CD4-positive, CD25-positive, alpha-beta regulatory T cell (primary cell): ENCODE measurements around the gene UHMK1. TPM values are rescaled to one million over a fixed set of nuclear protein-coding genes. Genes with fewer than 3 reads are reported as not detected.
"Not testable (repeated sequence)": the region's sequence is repeated elsewhere in the genome, so short reads cannot be mapped to it uniquely, and the experiment has no call there.

Experiments used
- ATAC-seq, 2 donors: fragments of 150-1000 bp; cut with Tn5 transposase; one replicate each; pipeline ENCODE4 v1.10.0; 2021; ENCODE audit warnings: low read depth in 2 of 2, moderate number of reproducible peaks in 2 of 2, moderate library complexity in 1 of 2
- DNase-seq, 3 donors: peaks; one replicate each; pipeline versions ENCODE4 v3.0.0 to v3.0.0-alpha.2; 2012 to 2022; ENCODE audit warnings: mixed read lengths in 1 of 3
- H3K27ac ChIP-seq: one replicate; pipeline ENCODE4 v1.7.0; 2013; ENCODE audit warnings: mild to moderate bottlenecking, low read length; ENCODE audit not compliant: insufficient read depth, poor library complexity, severe bottlenecking
- H3K27me3 ChIP-seq: one replicate; pipeline ENCODE4 v1.7.0; 2013; ENCODE audit warnings: low read length; ENCODE audit not compliant: control insufficient read depth, insufficient read depth
- H3K36me3 ChIP-seq: one replicate; pipeline ENCODE4 v1.7.0; 2013; ENCODE audit warnings: mild to moderate bottlenecking, low read length, moderate library complexity; ENCODE audit not compliant: control insufficient read depth, insufficient read depth
- H3K4me1 ChIP-seq: 2 replicates; pipeline ENCODE4 v1.7.0; 2013; ENCODE audit warnings: mild to moderate bottlenecking, low read length; ENCODE audit not compliant: insufficient read depth, control insufficient read depth, poor library complexity, severe bottlenecking
- H3K4me3 ChIP-seq: one replicate; pipeline ENCODE4 v1.7.0; 2013; ENCODE audit warnings: low read depth, mild to moderate bottlenecking, low read length, moderate library complexity
- H3K9me3 ChIP-seq, 2 experiments: 1 replicate in 1 of 2; 2 replicates in 1 of 2; pipeline ENCODE4 v1.7.0; 2013; ENCODE audit warnings: low read length in 2 of 2, mild to moderate bottlenecking in 1 of 2, moderate library complexity in 1 of 2; ENCODE audit not compliant: control insufficient read depth in 2 of 2
- H3K27ac Mint-ChIP-seq, 3 donors: one replicate each; pipeline ENCODE4 v1.8.0; 2020 to 2022; ENCODE audit warnings: mild to moderate bottlenecking in 3 of 3, mixed read lengths in 3 of 3, moderate library complexity in 2 of 3
- H3K27me3 Mint-ChIP-seq: one replicate; pipeline ENCODE4 v1.8.0; 2022; ENCODE audit warnings: mild to moderate bottlenecking, mixed read lengths
- H3K36me3 Mint-ChIP-seq: one replicate; pipeline ENCODE4 v1.8.0; 2020; ENCODE audit warnings: mixed read lengths
- H3K4me1 Mint-ChIP-seq, 4 donors: one replicate each; pipeline ENCODE4 v1.8.0; 2020 to 2022; ENCODE audit warnings: mixed read lengths in 4 of 4, mild to moderate bottlenecking in 1 of 4
- H3K4me3 Mint-ChIP-seq, 4 donors: one replicate each; pipeline ENCODE4 v1.8.0; 2020 to 2022; ENCODE audit warnings: mild to moderate bottlenecking in 4 of 4, mixed read lengths in 4 of 4, moderate library complexity in 3 of 4
- H3K9me3 Mint-ChIP-seq, 7 donors: one replicate each; pipeline ENCODE4 v1.8.0; 2020 to 2022; ENCODE audit warnings: mixed read lengths in 7 of 7, mild to moderate bottlenecking in 3 of 7, moderate library complexity in 2 of 7
- polyA plus RNA-seq, 4 donors: library from polyadenylated mRNA; unstranded; fragments of 300-500 nt; fragmentation: Illumina TruSeq; gene quantifications; one replicate each; pipeline ENCODE4 v1.2.3, GENCODE V29; 2021
- total RNA-seq: library from RNA; stranded (reverse); gene quantifications from one replicate; pipeline ENCODE4 v1.2.3, GENCODE V29; 2022

The UHMK1 gene, protein sequence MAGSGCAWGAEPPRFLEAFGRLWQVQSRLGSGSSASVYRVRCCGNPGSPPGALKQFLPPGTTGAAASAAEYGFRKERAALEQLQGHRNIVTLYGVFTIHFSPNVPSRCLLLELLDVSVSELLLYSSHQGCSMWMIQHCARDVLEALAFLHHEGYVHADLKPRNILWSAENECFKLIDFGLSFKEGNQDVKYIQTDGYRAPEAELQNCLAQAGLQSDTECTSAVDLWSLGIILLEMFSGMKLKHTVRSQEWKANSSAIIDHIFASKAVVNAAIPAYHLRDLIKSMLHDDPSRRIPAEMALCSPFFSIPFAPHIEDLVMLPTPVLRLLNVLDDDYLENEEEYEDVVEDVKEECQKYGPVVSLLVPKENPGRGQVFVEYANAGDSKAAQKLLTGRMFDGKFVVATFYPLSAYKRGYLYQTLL
- total RNA-seq (56.7 TPM), polyA plus RNA-seq (10 to 100 TPM; 55.8 to 60.9 (median 58.1) TPM)

DNA sequence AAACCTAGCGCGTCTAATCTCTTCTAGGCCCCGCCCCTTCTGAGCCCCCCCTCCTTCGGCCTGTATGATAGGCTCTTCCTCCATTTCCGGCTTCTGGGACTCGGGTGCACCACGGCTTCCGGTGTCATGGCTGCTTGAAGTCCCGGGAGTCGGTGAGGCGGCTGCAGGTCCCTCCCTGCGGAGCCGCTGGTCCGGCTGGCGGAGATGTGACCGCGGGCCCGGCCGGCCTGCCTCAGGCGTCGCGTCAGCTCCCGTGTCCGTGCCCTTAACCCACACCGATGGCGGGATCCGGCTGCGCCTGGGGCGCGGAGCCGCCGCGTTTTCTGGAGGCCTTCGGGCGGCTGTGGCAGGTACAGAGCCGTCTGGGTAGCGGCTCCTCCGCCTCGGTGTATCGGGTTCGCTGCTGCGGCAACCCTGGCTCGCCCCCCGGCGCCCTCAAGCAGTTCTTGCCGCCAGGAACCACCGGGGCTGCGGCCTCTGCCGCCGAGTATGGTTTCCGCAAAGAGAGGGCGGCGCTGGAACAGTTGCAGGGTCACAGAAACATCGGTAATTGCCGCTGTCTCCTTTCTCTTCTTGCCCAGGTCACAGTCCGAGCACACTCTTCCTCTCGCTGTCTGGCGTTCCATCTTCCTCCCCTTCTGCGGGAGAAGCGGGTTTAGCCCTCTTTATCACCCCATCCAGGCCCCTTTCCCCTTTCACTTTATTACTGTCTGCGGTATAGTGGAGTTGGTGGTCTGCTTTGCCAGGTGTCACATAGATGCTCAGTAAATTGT, at the start of gene UHMK1:
Gene UHMK1, plus strand, starts transcription at position 96 of the 773 bp plus-strand sequence. Its CDS starts 183 bp downstream, at position 279.
- H3K4me1 Mint-ChIP-seq = peaks cover 28 to 49% (median 36%) of the 10 kb centered on the region in 4 donors
- Histone ChIP-seq H3K27ac (peak within 1 kb of the TSS; percentile 90), H3K27me3 (no peaks in the 10 kb centered on the region), H3K36me3 (peaks cover 25% of the 10 kb centered on the region), H3K4me1 (peaks cover 28% of the 10 kb centered on the region), H3K9me3 (no peaks in the 10 kb centered on the region), H3K4me3 (peak within 1 kb of the TSS; percentile 90)
- H3K27ac Mint-ChIP-seq = peak within 1 kb of the TSS; percentile 94 to 97 (median 97)
- H3K4me3 Mint-ChIP-seq = peak within 1 kb of the TSS; percentile 91 to 97 (median 96)
- no peaks in the 10 kb centered on the region for H3K9me3 Mint-ChIP-seq
- DNase-seq (peak; percentile 89 to 96 (median 90)), ATAC-seq (peak; percentile 99)
- H3K27me3 Mint-ChIP-seq = peaks cover 4% of the 10 kb centered on the region
- H3K36me3 Mint-ChIP-seq = peaks cover 9% of the 10 kb centered on the region

DNA sequence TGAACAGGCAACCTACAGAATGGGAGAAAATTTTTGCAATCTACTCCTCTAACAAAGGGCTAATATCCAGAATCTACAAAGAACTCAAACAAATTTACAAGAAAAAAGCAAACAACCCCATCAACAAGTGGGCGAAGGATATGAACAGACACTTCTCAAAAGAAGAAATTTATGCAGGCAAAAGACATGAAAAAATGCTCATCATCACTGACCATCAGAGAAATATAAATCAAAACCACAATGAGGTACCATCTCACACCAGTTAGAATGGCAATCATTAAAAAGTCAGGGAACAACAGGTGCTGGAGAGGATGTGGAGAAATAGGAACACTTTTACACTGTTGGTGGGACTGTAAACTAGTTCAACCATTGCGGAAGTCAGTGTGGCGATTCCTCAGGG, 43.3 kb upstream of the UHMK1 start:
- not testable (repeated sequence) for H3K27me3 ChIP-seq, H3K27me3 Mint-ChIP-seq, H3K9me3 Mint-ChIP-seq, H3K9me3 ChIP-seq, DNase-seq, ATAC-seq, H3K36me3 ChIP-seq, H3K27ac ChIP-seq, H3K4me1 ChIP-seq, H3K4me3 ChIP-seq, H3K4me3 Mint-ChIP-seq, H3K36me3 Mint-ChIP-seq, H3K4me1 Mint-ChIP-seq, H3K27ac Mint-ChIP-seq

DNA sequence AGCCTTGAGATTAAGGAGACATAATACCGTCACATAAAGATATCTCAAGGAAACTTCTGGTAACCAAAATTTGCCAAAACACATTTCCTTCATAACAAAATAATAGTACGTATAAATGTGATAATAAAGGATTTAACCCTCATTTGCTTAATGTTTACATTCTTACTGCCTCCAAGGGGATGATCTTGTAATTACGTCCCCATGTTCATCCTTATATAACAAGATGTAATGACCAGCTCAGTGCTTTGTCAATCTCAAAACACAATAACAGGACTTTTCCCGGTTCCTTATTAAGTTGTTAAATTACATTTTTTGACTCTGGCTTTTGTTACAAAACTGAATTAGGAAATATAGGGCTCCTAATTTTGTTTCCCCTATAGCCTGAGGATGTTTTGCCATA, 41.3 kb upstream of the UHMK1 start:
- Mint-ChIP-seq H3K27me3 (no peaks in the 10 kb centered on the region), H3K9me3 (peaks cover 0 to 6% (median 2%) of the 10 kb centered on the region in 7 donors), H3K4me1 (no peaks in the 10 kb centered on the region), H3K36me3 (no peaks in the 10 kb centered on the region), H3K4me3 (no peak overlapping the region), H3K27ac (no peak overlapping the region)
- DNase-seq (no peak), ATAC-seq (no peak)
- Histone ChIP-seq H3K27me3 (no peaks in the 10 kb centered on the region), H3K9me3 (no peaks in the 10 kb centered on the region), H3K4me1 (no peaks in the 10 kb centered on the region), H3K27ac (no peak overlapping the region), H3K4me3 (no peak overlapping the region), H3K36me3 (no peaks in the 10 kb centered on the region)

DNA sequence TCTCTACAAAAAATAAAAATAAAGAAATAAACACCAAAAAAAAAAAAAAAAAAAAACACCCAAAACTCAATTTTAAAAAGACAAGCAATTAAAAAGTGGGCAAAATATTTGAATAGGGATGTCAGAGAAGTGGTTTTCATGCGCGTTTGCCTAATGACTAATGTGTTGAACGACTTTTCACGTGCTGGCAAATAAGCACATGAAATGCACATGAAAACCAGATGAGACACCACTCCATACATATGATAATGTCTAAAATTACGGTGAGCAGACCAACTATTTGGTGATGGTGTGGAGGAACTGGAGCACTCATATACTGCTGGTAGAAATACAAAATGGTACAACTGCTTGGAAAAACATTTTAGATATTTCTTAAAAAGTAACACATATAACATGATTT, 39.4 kb upstream of the UHMK1 start:
- H3K9me3 ChIP-seq = no peaks in the 10 kb centered on the region

DNA sequence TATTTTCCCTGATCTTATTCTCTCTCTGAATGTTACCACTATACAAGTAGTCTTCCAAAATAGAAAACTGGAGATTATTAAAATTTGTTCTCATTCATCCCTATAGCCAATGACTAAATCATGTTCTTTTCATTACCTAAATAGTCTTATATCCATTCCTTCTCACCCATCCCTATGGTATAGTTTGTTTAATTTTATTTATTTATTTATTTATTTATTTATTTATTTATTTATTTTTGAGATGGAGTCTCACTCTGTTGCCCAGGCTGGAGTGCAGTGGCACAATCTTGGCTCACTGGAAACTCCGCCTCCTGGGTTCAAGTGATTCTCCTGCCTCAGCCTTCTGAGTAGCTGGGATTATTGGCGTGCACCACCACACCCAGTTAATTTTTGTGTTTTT, 35.2 kb upstream of the UHMK1 start:
- not testable (repeated sequence) for H3K36me3 ChIP-seq, H3K4me3 Mint-ChIP-seq, H3K27me3 Mint-ChIP-seq, H3K4me1 Mint-ChIP-seq, H3K4me1 ChIP-seq, H3K27ac ChIP-seq, H3K9me3 Mint-ChIP-seq, H3K36me3 Mint-ChIP-seq, H3K27ac Mint-ChIP-seq, DNase-seq, ATAC-seq, H3K27me3 ChIP-seq, H3K9me3 ChIP-seq, H3K4me3 ChIP-seq

More for the DNA sequence above, 39.4 kb upstream of the UHMK1 start:
- H3K27me3 ChIP-seq = no peaks in the 10 kb centered on the region
- ATAC-seq = no peak
- H3K4me1 Mint-ChIP-seq = no peaks in the 10 kb centered on the region
- H3K9me3 Mint-ChIP-seq = peaks cover 0 to 6% (median 2%) of the 10 kb centered on the region in 7 donors
- no peak overlapping the region for H3K4me3 Mint-ChIP-seq
- no peaks in the 10 kb centered on the region for H3K36me3 Mint-ChIP-seq
- H3K36me3 ChIP-seq = no peaks in the 10 kb centered on the region
- H3K27ac ChIP-seq = no peak overlapping the region
- no peaks in the 10 kb centered on the region for H3K27me3 Mint-ChIP-seq
- H3K4me3 ChIP-seq = no peak overlapping the region
- H3K4me1 ChIP-seq = no peaks in the 10 kb centered on the region
- no peak overlapping the region for H3K27ac Mint-ChIP-seq
- no peak for DNase-seq

DNA sequence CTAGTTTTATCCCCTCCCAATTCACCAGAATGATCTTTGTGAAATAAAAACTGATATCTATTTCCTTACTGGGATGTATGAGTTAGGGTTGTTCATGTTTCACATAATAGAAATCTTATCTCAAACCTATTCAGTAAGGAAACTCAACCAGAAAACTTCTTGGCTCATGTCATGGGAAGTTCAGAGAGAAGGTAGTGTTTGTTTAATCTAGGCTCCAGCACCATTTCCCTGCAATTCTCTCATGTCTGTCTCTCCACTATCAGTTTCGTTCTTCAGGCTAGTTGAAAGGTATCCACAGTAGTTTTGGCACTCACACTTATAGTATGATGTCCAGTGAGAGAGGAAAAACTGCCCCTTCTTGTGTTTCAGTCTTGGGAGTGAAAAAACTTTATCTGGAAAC, 34.6 kb upstream of the UHMK1 start:
- DNase-seq = no peak
- Mint-ChIP-seq H3K4me1 (no peaks in the 10 kb centered on the region), H3K36me3 (no peaks in the 10 kb centered on the region), H3K4me3 (no peak overlapping the region), H3K27ac (no peak overlapping the region), H3K27me3 (no peaks in the 10 kb centered on the region), H3K9me3 (peaks cover 0 to 4% (median 0%) of the 10 kb centered on the region in 7 donors)
- no peak for ATAC-seq
- no peaks in the 10 kb centered on the region for H3K36me3 ChIP-seq
- no peaks in the 10 kb centered on the region for H3K27me3 ChIP-seq
- H3K4me1 ChIP-seq = no peaks in the 10 kb centered on the region
- no peaks in the 10 kb centered on the region for H3K9me3 ChIP-seq
- H3K27ac ChIP-seq = no peak overlapping the region
- H3K4me3 ChIP-seq = no peak overlapping the region

DNA sequence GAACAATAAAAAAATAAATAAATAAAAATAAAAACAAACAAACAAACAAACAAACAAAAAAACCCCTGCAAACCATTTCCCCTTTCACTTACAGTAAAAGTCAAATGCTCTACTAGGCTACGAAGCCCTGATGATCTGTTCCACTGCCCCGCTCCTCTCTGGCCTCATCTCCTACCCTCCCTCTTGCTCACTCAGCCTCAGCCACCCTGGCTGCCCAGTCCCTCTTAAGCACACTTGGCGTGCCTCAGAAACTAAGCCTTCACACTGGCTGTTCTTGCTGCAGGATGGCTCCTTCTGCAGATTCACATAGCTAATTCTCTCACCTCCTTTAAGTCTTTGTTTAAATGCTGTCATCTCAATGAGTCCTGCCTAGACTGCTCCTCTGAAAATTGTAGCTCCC, 30.8 kb upstream of the UHMK1 start:
- Mint-ChIP-seq H3K27ac (no peak overlapping the region), H3K4me3 (no peak overlapping the region), H3K9me3 (peaks cover 0 to 4% (median 0%) of the 10 kb centered on the region in 7 donors), H3K36me3 (no peaks in the 10 kb centered on the region), H3K4me1 (no peaks in the 10 kb centered on the region), H3K27me3 (no peaks in the 10 kb centered on the region)
- Histone ChIP-seq H3K4me3 (no peak overlapping the region), H3K27ac (no peak overlapping the region), H3K27me3 (peaks cover 6% of the 10 kb centered on the region), H3K36me3 (no peaks in the 10 kb centered on the region), H3K4me1 (no peaks in the 10 kb centered on the region), H3K9me3 (no peaks in the 10 kb centered on the region)
- no peak for ATAC-seq
- no peak for DNase-seq
